NB4 (cell line): ENCODE results near the gene SLF2.

ENCODE experiments used
- DNase-seq: peaks from one replicate; pipeline ENCODE4 v3.0.0; 2010; ENCODE audit warnings: low read depth
- H3K4me3 ChIP-seq: one replicate; pipeline ENCODE4 v1.5.1; 2011; ENCODE audit warnings: mild to moderate bottlenecking, low read depth, low read length, moderate library complexity
- CTCF ChIP-seq: IDR thresholded peaks from one replicate; pipeline ENCODE4 v1.5.1; 2012; ENCODE audit warnings: low read depth, low read length
- MAX ChIP-seq: IDR thresholded peaks from 2 replicates; pipeline ENCODE4 v1.6.1; 2011; ENCODE audit warnings: low read depth, low read length
- MYC ChIP-seq: IDR thresholded peaks from 2 replicates; pipeline ENCODE4 v1.6.1; 2011; ENCODE audit warnings: low read depth, low read length
- POLR2A ChIP-seq: IDR thresholded peaks from 2 replicates; pipeline ENCODE4 v1.6.1; 2011; ENCODE audit warnings: mild to moderate bottlenecking; ENCODE audit not compliant: insufficient read length; ENCODE audit errors: extremely low read depth

The SLF2 gene

DNA sequence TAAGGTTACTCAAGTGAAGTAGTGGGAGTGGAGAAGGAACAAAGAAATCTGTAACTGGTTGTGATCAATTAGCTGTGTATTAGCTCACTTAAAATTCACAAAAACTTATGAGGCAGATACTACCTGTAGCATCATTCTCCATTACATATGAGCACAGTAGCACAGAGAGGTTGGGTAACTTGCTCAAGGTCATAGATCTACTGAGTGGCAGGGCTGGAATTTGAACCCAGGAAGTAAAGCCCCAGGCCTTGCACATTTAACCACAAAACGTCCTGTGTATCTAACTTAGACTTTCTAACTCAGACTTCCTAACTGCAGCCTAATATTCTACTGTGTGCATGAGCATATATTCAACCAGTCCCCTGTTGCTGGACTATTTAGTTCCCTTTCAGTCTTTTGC lies 5.6 kb upstream of the SLF2 start:
- TF ChIP-seq MYC (no peak), POLR2A (no peak), CTCF (no peak), MAX (no peak)

GRCh38 chr10:100907773-100908363 lies 4.9 kb upstream of the SLF2 start:
- DNase-seq: no peak
- H3K4me3 ChIP-seq: no peak overlapping the region
- TF ChIP-seq MAX (no peak), POLR2A (no peak), MYC (no peak)

More for the DNA sequence above, 5.6 kb upstream of the SLF2 start:
- DNase-seq: peak; percentile 28
- no peak overlapping the region for H3K4me3 ChIP-seq

- TF ChIP-seq MYC: no peak
- TF ChIP-seq POLR2A: no peak
- TF ChIP-seq CTCF: no peak
- TF ChIP-seq MAX: no peak
- no peak for DNase-seq
Measured at GRCh38 chr10:100908378-100908777, 4.4 kb upstream of the SLF2 start.

GRCh38 chr10:100909501-100910263 lies 3.1 kb upstream of the SLF2 start:
- peak; percentile 44 for DNase-seq
- peak; percentile 83 for TF ChIP-seq MAX
- TF ChIP-seq MYC: no peak
- H3K4me3 ChIP-seq: no peak overlapping the region

More at GRCh38 chr10:100908378-100908777, 4.4 kb upstream of the SLF2 start:
- no peak overlapping the region for H3K4me3 ChIP-seq

GRCh38 chr10:100911472-100911871 lies 1.3 kb upstream of the SLF2 start:
- H3K4me3 ChIP-seq: no peak overlapping the region
- TF ChIP-seq MAX: no peak
- no peak for TF ChIP-seq MYC
- no peak for TF ChIP-seq POLR2A
- TF ChIP-seq CTCF: no peak
- no peak for DNase-seq

GRCh38 chr10:100912013-100912604 lies 654 bp upstream of the SLF2 start:
- DNase-seq: no peak
- peak overlapping the region; percentile 71 for H3K4me3 ChIP-seq
- no peak for TF ChIP-seq CTCF
- no peak for TF ChIP-seq POLR2A
- TF ChIP-seq MAX: no peak
- no peak for TF ChIP-seq MYC
